ENCODE measurements around the gene KDM3B.

The KDM3B gene

GRCh38 chr5:138452720-138453119, 100.2 kb downstream of the KDM3B start:
- DNase-seq (ENCODE audit: low read depth in 2 of 2), result no peak

DNA sequence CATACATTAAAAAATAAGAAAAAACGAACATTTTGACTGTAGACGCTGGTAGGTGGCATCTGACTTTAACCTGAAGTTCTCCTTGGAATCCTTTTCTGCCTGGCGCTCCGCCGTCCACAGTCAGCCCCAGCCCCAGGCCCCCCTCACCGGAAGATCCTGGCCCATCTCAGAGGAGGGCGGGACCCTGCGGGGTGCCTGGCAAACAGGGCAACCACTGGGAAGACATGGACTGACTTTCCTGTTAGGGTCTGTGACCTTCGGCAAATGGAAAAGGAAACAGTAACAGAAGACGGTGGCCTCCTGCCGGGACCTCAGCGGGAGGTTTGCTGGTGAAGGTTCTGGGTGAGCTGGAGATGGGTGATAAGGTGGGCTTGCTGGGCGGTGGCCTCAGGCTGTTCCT, 101.1 kb downstream of the KDM3B start:
- no peak for DNase-seq (ENCODE audit: low read depth in 2 of 2)

GRCh38 chr5:138454121-138454520, 101.6 kb downstream of the KDM3B start:
- DNase-seq (ENCODE audit: low read depth in 2 of 2), result no peak

- no peak for DNase-seq (ENCODE audit: low read depth in 2 of 2)
Measured at GRCh38 chr5:138455232-138455930, 102.9 kb downstream of the KDM3B start.

- no peak for DNase-seq (ENCODE audit: low read depth in 2 of 2)
Measured at GRCh38 chr5:138457531-138458275, 105.2 kb downstream of the KDM3B start.

DNA sequence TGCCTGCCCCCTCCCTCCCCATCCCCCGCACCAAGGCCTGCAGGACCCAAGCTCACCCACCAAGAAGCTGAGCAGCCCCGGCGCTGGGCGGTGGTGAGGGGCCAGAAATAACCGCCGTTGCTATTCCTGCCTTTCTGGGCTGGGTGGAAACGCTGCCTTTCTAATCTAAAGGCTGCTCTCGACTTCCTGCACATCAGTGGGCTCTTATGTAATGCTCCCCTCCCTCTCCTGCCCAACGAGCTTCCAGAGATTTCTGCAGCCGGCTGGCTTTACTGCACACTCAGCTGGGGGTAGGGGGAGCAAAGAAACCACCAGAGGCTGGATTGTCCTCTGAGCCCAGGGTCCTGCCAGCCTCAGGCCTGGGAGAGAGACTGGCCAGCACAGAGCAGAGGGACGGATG, 105.9 kb downstream of the KDM3B start:
- no peak for DNase-seq (ENCODE audit: low read depth in 2 of 2)

DNA sequence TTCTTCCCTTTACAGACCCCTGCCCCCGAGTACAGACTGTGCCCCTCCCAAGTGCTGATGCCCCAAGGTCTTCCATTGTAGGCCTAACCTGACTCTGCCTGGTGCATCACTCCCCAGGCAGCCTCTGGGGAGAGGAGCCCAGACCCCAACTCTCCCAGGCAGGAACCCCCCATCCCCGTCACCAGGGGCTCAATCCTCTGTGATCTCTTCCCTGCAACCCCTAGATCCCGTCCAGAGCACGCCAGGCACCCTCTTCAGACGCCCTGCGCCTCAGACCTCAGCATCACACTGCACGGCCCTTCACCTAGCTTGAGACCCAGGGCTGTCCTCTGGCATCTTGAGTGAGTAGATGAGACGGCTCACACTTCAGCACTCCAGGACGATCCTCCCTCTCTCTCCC, 106.4 kb downstream of the KDM3B start:
- no peak for DNase-seq (ENCODE audit: low read depth in 2 of 2)

DNA sequence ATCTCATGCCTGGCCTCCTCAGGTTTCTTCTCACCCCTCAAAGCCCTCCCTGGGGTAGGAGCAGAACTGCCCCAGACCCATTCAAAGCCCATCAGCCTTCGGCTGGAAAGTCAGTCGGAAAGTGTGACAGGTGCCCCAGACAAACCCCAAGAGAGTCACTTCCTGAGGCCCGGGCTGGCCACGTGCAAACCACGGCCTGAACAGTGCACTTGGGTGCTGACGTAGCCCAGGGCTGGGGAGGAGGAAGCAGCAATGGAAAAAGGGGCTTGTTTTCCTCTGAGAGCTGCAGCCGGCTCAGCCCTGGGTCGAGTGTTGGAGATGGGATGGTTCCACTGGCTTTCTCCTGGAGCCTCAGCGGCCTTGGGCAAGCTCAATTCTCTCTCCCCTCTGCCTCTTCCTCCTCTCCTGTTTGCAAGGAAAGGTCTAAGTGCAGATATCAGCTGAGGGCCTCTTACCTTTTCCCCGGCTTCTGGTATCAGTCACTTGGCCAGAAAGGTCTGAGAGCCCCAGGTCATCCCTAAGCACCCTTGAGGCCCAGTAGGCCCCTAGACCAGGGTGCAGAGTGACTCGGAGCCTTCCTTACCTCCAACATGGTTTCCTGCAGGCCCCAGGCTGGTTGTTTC, 106.9 kb downstream of the KDM3B start:
- DNase-seq (ENCODE audit: low read depth in 2 of 2), result peak; percentile 69 to 77

DNA sequence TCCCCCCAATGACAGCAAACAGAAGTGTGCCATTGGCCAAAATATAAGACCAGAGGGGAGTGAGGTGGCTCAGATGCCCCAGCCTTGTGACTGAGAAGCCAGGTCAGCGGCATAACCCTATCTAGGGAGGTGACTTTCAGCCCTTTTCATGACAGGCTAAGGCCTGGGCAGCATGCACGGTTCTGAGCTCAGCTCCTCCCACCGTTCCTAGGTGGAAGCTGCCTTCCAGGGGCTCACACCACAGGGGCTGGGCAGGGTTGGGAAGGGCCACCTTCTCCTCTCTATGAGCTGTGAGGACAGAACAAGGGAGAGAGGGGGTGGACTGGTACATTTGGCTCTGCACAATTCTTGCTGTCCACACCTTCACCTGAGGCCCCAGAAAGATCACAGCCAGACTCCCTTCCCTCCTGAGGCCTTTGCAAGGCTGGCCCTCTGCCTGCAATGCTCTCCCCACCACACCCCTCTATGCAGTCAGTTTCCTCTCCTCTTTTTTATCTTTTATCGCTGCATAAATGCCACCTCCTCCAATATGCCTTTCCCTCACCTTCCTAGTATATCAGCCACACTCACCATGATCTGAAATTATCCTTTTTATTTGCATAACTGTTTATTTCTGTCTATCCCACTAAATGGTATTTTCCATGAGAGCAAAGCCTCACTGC, 107.7 kb downstream of the KDM3B start:
- DNase-seq (ENCODE audit: low read depth in 2 of 2), result no peak

- DNase-seq (ENCODE audit: low read depth in 2 of 2), result no peak
Measured at GRCh38 chr5:138461343-138462125, 109.0 kb downstream of the KDM3B start.

- DNase-seq (ENCODE audit: low read depth in 2 of 2), result no peak
Measured at GRCh38 chr5:138463419-138464007, 111.0 kb downstream of the KDM3B start.

DNA sequence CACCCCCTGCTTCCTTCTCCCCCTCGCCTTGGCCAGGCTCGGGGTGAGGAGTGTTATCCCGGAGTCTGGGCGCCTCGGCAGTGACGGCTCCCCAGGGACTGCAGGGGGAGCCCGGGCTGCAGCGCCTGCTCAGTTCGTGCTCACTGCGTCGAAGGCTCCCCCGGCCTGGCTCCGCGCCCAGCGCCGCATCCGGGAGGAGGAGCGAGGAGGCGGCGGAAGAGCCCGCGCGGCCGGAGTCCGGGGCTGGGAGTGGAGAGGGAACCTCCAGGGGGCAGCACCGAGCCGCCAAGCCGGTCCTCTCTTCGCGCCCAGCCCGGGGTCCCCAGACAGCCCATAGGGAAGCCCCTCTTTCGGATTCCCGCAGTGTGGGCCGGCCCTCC, 111.5 kb downstream of the KDM3B start:
- DNase-seq (ENCODE audit: low read depth in 2 of 2), result peak; percentile 89 to 91

- peak; percentile 90 to 95 for DNase-seq (ENCODE audit: low read depth in 2 of 2)
Measured at GRCh38 chr5:138464388-138465260, 112.1 kb downstream of the KDM3B start.

GRCh38 chr5:138465261-138466124, 113.0 kb downstream of the KDM3B start, which contains the start of gene EGR1:
TSS of gene EGR1 (plus strand) at chr5:138465479. CDS start at chr5:138465762, 283 bp downstream.
- peak; percentile 83 to 93 for DNase-seq (ENCODE audit: low read depth in 2 of 2)

DNA sequence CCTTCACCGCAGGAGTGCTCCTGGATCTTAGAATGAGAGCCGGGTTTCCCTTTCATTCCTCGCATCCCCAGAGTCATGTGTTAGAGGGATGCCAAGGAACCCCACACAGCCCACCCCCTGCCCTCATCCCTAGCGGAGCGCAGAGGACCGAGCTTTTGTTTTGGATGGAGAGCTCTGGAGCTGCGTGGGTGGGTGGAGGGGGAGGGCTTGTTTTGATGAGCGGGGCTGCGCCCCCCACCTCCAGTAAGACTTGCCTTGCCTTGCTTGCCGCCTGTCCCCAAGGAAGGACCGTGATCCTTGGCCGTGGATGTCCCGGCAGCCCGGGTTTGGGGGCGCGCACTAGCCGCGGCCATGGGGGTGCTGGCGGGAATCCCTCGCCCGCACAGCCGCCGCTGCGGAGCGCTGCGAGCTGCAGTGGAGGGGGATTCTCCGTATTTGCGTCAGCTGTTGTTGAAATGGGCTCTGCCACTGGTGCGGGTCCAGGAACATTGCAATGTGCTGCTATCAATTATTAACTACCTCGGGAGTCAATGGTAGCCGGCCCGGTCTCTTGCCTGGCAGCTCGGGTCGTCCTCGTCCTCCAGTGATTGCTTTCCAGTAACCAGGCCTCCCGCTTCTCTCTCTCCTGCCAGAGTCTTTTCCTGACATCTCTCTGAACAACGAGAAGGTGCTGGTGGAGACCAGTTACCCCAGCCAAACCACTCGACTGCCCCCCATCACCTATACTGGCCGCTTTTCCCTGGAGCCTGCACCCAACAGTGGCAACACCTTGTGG, 113.8 kb downstream of the KDM3B start:
- peak in 1 of 2 donors; percentile 31 for DNase-seq (ENCODE audit: low read depth in 2 of 2)

DNA sequence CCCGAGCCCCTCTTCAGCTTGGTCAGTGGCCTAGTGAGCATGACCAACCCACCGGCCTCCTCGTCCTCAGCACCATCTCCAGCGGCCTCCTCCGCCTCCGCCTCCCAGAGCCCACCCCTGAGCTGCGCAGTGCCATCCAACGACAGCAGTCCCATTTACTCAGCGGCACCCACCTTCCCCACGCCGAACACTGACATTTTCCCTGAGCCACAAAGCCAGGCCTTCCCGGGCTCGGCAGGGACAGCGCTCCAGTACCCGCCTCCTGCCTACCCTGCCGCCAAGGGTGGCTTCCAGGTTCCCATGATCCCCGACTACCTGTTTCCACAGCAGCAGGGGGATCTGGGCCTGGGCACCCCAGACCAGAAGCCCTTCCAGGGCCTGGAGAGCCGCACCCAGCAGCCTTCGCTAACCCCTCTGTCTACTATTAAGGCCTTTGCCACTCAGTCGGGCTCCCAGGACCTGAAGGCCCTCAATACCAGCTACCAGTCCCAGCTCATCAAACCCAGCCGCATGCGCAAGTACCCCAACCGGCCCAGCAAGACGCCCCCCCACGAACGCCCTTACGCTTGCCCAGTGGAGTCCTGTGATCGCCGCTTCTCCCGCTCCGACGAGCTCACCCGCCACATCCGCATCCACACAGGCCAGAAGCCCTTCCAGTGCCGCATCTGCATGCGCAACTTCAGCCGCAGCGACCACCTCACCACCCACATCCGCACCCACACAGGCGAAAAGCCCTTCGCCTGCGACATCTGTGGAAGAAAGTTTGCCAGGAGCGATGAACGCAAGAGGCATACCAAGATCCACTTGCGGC, 114.6 kb downstream of the KDM3B start:
- DNase-seq (ENCODE audit: low read depth in 2 of 2), result peak in 1 of 2 donors; percentile 28

GRCh38 chr5:138467711-138468132, 115.2 kb downstream of the KDM3B start:
- DNase-seq (ENCODE audit: low read depth in 2 of 2), result peak in 1 of 2 donors; percentile 37
